Panc1 (cell line): ENCODE measurements around the gene RCOR2. TPM values are rescaled to one million over a fixed set of nuclear protein-coding genes. Genes with fewer than 3 reads are reported as not detected.

Experiments used
- ATAC-seq: fragments of 200-7000 bp; cut with Tn5 transposase; 2 replicates; pipeline ENCODE4 v1.9.1; 2020; ENCODE audit warnings: mild to moderate bottlenecking, moderate library complexity
- BruUV-seq: library from RNA; stranded (reverse); fragments of 400-500 nt; replicated peaks from 2 replicates; lab custom pipeline; 2021; lab: Mats Ljungman, UMichigan
- CTCF ChIA-PET: fragments of 300-600 bp; sonication (Branson Sonifier 250); formaldehyde crosslinking; loops from one replicate; lab custom pipeline; 2022; ENCODE audit warnings: antibody characterized with exemption; lab: Charles Lee
- POLR2A ChIA-PET: fragments of 300-600 bp; sonication (Branson Sonifier 250); formaldehyde crosslinking; loops from one replicate; lab custom pipeline; 2022; ENCODE audit warnings: antibody characterized with exemption; lab: Charles Lee
- DNase-seq: peaks from one replicate; pipeline ENCODE4 v3.0.0-alpha.2; 2010; ENCODE audit warnings: low read depth, low spot score
- H3K27ac ChIP-seq: 2 replicates; pipeline ENCODE4 v1.5.1; 2011; ENCODE audit warnings: mild to moderate bottlenecking, low read length, inconsistent platforms
- H3K27me3 ChIP-seq: fragments of 200-500 bp; sonication (Bioruptor generic); 2 replicates; pipeline ENCODE4 v1.6.0; 2014; ENCODE audit warnings: low read length, inconsistent platforms; ENCODE audit not compliant: control insufficient read depth, insufficient read depth
- H3K36me3 ChIP-seq: fragments of 200-500 bp; sonication (Bioruptor generic); 2 replicates; pipeline ENCODE4 v1.5.1; 2014; ENCODE audit warnings: inconsistent platforms, mild to moderate bottlenecking, low read length, moderate library complexity; ENCODE audit not compliant: control insufficient read depth, insufficient read depth
- H3K4me1 ChIP-seq: 2 replicates; pipeline ENCODE4 v1.5.1; 2011; ENCODE audit warnings: inconsistent platforms, mild to moderate bottlenecking, low read length, moderate library complexity; ENCODE audit not compliant: control insufficient read depth, insufficient read depth
- H3K4me3 ChIP-seq, 2 experiments: 2 replicates each; pipeline ENCODE4 v1.5.1; 2011 to 2012; ENCODE audit warnings: low read depth in 2 of 2, low read length in 2 of 2, mild to moderate bottlenecking in 2 of 2, inconsistent platforms in 1 of 2, moderate library complexity in 1 of 2
- H3K9me3 ChIP-seq: fragments of 200-500 bp; sonication (Bioruptor generic); 2 replicates; pipeline ENCODE4 v1.5.1; 2014; ENCODE audit warnings: low read depth, mild to moderate bottlenecking, inconsistent platforms, low read length, moderate library complexity; ENCODE audit not compliant: control insufficient read depth, insufficient read depth
- CTCF ChIP-seq: fragments of 450-650 bp; IDR thresholded peaks from 2 replicates; pipeline ENCODE4 v1.5.1; 2017; ENCODE audit warnings: mild to moderate bottlenecking
- POLR2AphosphoS5 ChIP-seq: IDR thresholded peaks from 2 replicates; pipeline ENCODE4 v1.6.1; 2012; ENCODE audit warnings: mild to moderate bottlenecking, low read depth, low read length, moderate library complexity
- REST ChIP-seq, 2 experiments: IDR thresholded peaks; 2 replicates each; pipeline ENCODE4 v1.6.1; 2011 to 2012; ENCODE audit warnings: low read depth in 2 of 2, control low read depth in 1 of 2, low read length in 1 of 2, mild to moderate bottlenecking in 1 of 2, moderate library complexity in 1 of 2; ENCODE audit not compliant: insufficient read depth in 1 of 2
- SIN3A ChIP-seq: IDR thresholded peaks from 2 replicates; pipeline ENCODE4 v1.6.1; 2012; ENCODE audit warnings: low read depth, mild to moderate bottlenecking, low read length, moderate library complexity, borderline replicate concordance; ENCODE audit not compliant: insufficient read depth
- TCF7L2 ChIP-seq: IDR thresholded peaks from 2 replicates; pipeline ENCODE4 v1.6.1; 2011; ENCODE audit warnings: mild to moderate bottlenecking, low read depth, low read length, inconsistent platforms
- in situ Hi-C: cut with HindIII; loops from 2 replicates; pipeline ENCODE4 v1.10.0; 2016; ENCODE audit warnings: low sequenced_read_pairs, low pct_unique_long_range_greater_than_20kb
- intact Hi-C: fragments of 100-400 bp; cut with micrococcal nuclease; formaldehyde crosslinking; loops from one replicate; pipeline ENCODE4 v1.10.0; 2022; ENCODE audit not compliant: unreplicated experiment
- total RNA-seq: library from RNA; stranded (reverse); gene quantifications from one replicate; pipeline ENCODE4 v1.2.1, GENCODE V29; 2021; ENCODE audit not compliant: unreplicated experiment

Gene RCOR2
- total RNA-seq, 1 experiment from 2014 or later, result 10.2 TPM

GRCh38 chr11:63938479-63939396, 21.8 kb upstream of the RCOR2 start, which contains the start of gene NAA40:
Gene NAA40 (plus strand): TSS chr11:63939002. CDS start chr11:63939097, 95 bp downstream.
- in situ Hi-C loops (no loop called here), intact Hi-C loops (no loop called here)
- no TSS peak for BruUV-seq
- ChIA-PET POLR2A (interaction anchor here (0.6 kb wide), 1 partner anchor 22 kb away, joined by 3 read pairs; the partner anchor contains the start of gene RCOR2), CTCF (interaction anchor here (0.6 kb wide), 2 partner anchors 171 to 213 kb away, joined by 3 read pairs; no protein-coding TSS in a partner anchor)
- Histone ChIP-seq H3K27me3 (no peaks in the 10 kb centered on the region), H3K4me3 (peak within 1 kb of the TSS; percentile 65 to 93), H3K36me3 (no peaks in the 10 kb centered on the region), H3K9me3 (no peaks in the 10 kb centered on the region), H3K27ac (peak within 1 kb of the TSS; percentile 92), H3K4me1 (peaks cover 16% of the 10 kb centered on the region)
- DNase-seq (peak; percentile 76), ATAC-seq (peak; percentile 98)
- TF ChIP-seq SIN3A (peak; percentile 97; the same call in 1 of the 2 replicates), POLR2AphosphoS5 (peak; percentile 81), CTCF (no peak), REST (IDR thresholded peaks at IDR 0.05; ENCODE audit: insufficient read depth in 1 of 2, low read depth in 2 of 2, low read length in 1 of 2) (no peak), TCF7L2 (0 out of 2 replicates have a peak, but pooled peaks have one; percentile 28)

GRCh38 chr11:63937713-63938478, 20.9 kb upstream of the RCOR2 start:
- no TSS peak for BruUV-seq

More at GRCh38 chr11:63937713-63938478, 20.9 kb upstream of the RCOR2 start:
- Histone ChIP-seq H3K27ac (peak overlapping the region; percentile 92), H3K27me3 (no peaks in the 10 kb centered on the region), H3K4me3 (peak overlapping the region; percentile 65 to 91), H3K36me3 (no peaks in the 10 kb centered on the region), H3K4me1 (peaks cover 16% of the 10 kb centered on the region), H3K9me3 (no peaks in the 10 kb centered on the region)
- POLR2A ChIA-PET, result no interaction called here
- DNase-seq (peak; percentile 20), ATAC-seq (peak; percentile 57)
- in situ Hi-C loops, result no loop called here
- CTCF ChIA-PET, result no interaction called here
- TF ChIP-seq POLR2AphosphoS5 (no peak), CTCF (no peak), SIN3A (no peak), TCF7L2 (no peak), REST (IDR thresholded peaks at IDR 0.05; ENCODE audit: insufficient read depth in 1 of 2, low read depth in 2 of 2, low read length in 1 of 2) (no peak)
- intact Hi-C loops, result no loop called here
